Vagina (tissue), 2 donors: ENCODE data around the gene PNPO. TPM values are rescaled to one million over a fixed set of nuclear protein-coding genes. Genes with fewer than 3 reads are reported as not detected.

Experiments
- DNase-seq, 2 donors: peaks; one replicate each; pipeline ENCODE4 v3.0.0-alpha.2; 2017; ENCODE audit errors: extremely low spot score in 2 of 2
- H3K27ac ChIP-seq: fragments of 200-600 bp; sonication (generic); one replicate; pipeline ENCODE4 v1.5.1; 2019
- H3K27me3 ChIP-seq: fragments of 200-600 bp; sonication (generic); one replicate; pipeline ENCODE4 v1.5.1; 2019
- H3K36me3 ChIP-seq, 2 donors: fragments of 200-600 bp; sonication (generic); one replicate each; pipeline ENCODE4 v1.5.1; 2017 to 2019
- H3K4me1 ChIP-seq: fragments of 200-600 bp; sonication (generic); one replicate; pipeline ENCODE4 v1.5.1; 2019
- H3K4me3 ChIP-seq, 2 donors: fragments of 200-600 bp; sonication (generic); 1 replicate in 1 of 2; 2 replicates in 1 of 2; pipeline ENCODE4 v1.5.1; 2016 to 2019
- H3K9me3 ChIP-seq: fragments of 200-600 bp; sonication (generic); one replicate; pipeline ENCODE4 v1.5.1; 2019
- CTCF ChIP-seq, 3 experiments: fragments of 450-650 bp in 2 of 3; fragments of 200-600 bp in 1 of 3; sonication (generic) in 1 of 3; IDR thresholded peaks; one replicate each; pipeline ENCODE4 v1.5.1; 2017 to 2019; ENCODE audit warnings: antibody characterized with exemption in 3 of 3, mild to moderate bottlenecking in 2 of 3, moderate library complexity in 2 of 3
- POLR2A ChIP-seq, 2 donors: fragments of 450-650 bp; IDR thresholded peaks; one replicate each; pipeline ENCODE4 v1.6.1; 2017; ENCODE audit warnings: antibody characterized with exemption in 2 of 2, mild to moderate bottlenecking in 2 of 2, moderate library complexity in 2 of 2
- POLR2AphosphoS5 ChIP-seq, 2 donors: sonication (generic); formaldehyde crosslinking; IDR thresholded peaks; one replicate each; pipeline ENCODE4 v1.9.0; 2017; ENCODE audit warnings: antibody characterized with exemption in 2 of 2, mild to moderate bottlenecking in 2 of 2, low read depth in 1 of 2; ENCODE audit not compliant: insufficient read depth in 1 of 2
- intact Hi-C: fragments of 100-400 bp; cut with DNase I; formaldehyde crosslinking; loops from one replicate; pipeline ENCODE4 v1.15.1; 2023
- total RNA-seq: library from RNA; depleted of rRNA; stranded (reverse); fragments of >200 nt; gene quantifications from one replicate; pipeline ENCODE4 v1.2.3, GENCODE V29; 2016

The PNPO gene
- total RNA-seq, 1 donor from 2014 or later, result 42.7 TPM

- no peak for DNase-seq
- H3K9me3 ChIP-seq, result no peaks in the 10 kb centered on the region
- H3K4me1 ChIP-seq, result peaks cover 30% of the 10 kb centered on the region
- peaks cover 0 to 10% of the 10 kb centered on the region in 2 donors for H3K36me3 ChIP-seq
- H3K27ac ChIP-seq, result no peak overlapping the region
- no peak for TF ChIP-seq POLR2A (IDR thresholded peaks at IDR 0.05)
- no peak for TF ChIP-seq CTCF (IDR thresholded peaks at IDR 0.05)
- no peak for TF ChIP-seq POLR2AphosphoS5 (IDR thresholded peaks at IDR 0.05; ENCODE audit: insufficient read depth in 1 of 2, low read depth in 1 of 2)
- intact Hi-C loops, result loop anchor here (10.0 kb wide), 2 partner anchors 51 to 79 kb away; partner anchors contain the start of gene SP2
- H3K27me3 ChIP-seq, result no peaks in the 10 kb centered on the region
- no peak overlapping the region for H3K4me3 ChIP-seq
Measured at GRCh38 chr17:47945529-47946508, 4.4 kb downstream of the PNPO start.

GRCh38 chr17:47946516-47946915 lies 5.1 kb downstream of the PNPO start:
- H3K27me3 ChIP-seq, result no peaks in the 10 kb centered on the region
- no peak for DNase-seq
- H3K36me3 ChIP-seq, result peaks cover 0 to 10% of the 10 kb centered on the region in 2 donors
- H3K4me3 ChIP-seq, result no peak overlapping the region
- intact Hi-C loops, result loop anchor here (10.0 kb wide), 2 partner anchors 52 to 78 kb away; partner anchors contain the start of gene SP2
- no peak overlapping the region for H3K27ac ChIP-seq
- H3K4me1 ChIP-seq, result peaks cover 27% of the 10 kb centered on the region
- H3K9me3 ChIP-seq, result no peaks in the 10 kb centered on the region
- no peak for TF ChIP-seq POLR2AphosphoS5 (IDR thresholded peaks at IDR 0.05; ENCODE audit: insufficient read depth in 1 of 2, low read depth in 1 of 2)
- no peak for TF ChIP-seq POLR2A (IDR thresholded peaks at IDR 0.05)
- TF ChIP-seq CTCF (IDR thresholded peaks at IDR 0.05), result no peak

- no peak overlapping the region for H3K4me3 ChIP-seq
- no peaks in the 10 kb centered on the region for H3K9me3 ChIP-seq
- no peak for DNase-seq
- no peaks in the 10 kb centered on the region for H3K27me3 ChIP-seq
- H3K27ac ChIP-seq, result no peak overlapping the region
- TF ChIP-seq POLR2A (IDR thresholded peaks at IDR 0.05) (no peak), POLR2AphosphoS5 (IDR thresholded peaks at IDR 0.05; ENCODE audit: insufficient read depth in 1 of 2, low read depth in 1 of 2) (peak in 1 of 2 donors; percentile 78), CTCF (IDR thresholded peaks at IDR 0.05) (peak; percentile 8 to 65 (median 32))
- intact Hi-C loops, result loop anchor here (10.0 kb wide), 2 partner anchors 52 to 78 kb away; partner anchors contain the start of gene SP2
- H3K36me3 ChIP-seq, result peaks cover 0 to 10% of the 10 kb centered on the region in 2 donors
- peaks cover 23% of the 10 kb centered on the region for H3K4me1 ChIP-seq
Measured at GRCh38 chr17:47946929-47947397, 5.6 kb downstream of the PNPO start.

GRCh38 chr17:47948706-47949196 lies 7.4 kb downstream of the PNPO start:
- peaks cover 0 to 10% of the 10 kb centered on the region in 2 donors for H3K36me3 ChIP-seq
- no peak overlapping the region for H3K27ac ChIP-seq
- peaks cover 15% of the 10 kb centered on the region for H3K4me1 ChIP-seq
- TF ChIP-seq CTCF (IDR thresholded peaks at IDR 0.05) (no peak), POLR2AphosphoS5 (IDR thresholded peaks at IDR 0.05; ENCODE audit: insufficient read depth in 1 of 2, low read depth in 1 of 2) (no peak), POLR2A (IDR thresholded peaks at IDR 0.05) (no peak)
- intact Hi-C loops, result loop anchor here (10.0 kb wide), 2 partner anchors 54 to 76 kb away; partner anchors contain the start of gene SP2
- no peak overlapping the region for H3K4me3 ChIP-seq
- DNase-seq, result no peak
- no peaks in the 10 kb centered on the region for H3K27me3 ChIP-seq
- H3K9me3 ChIP-seq, result no peaks in the 10 kb centered on the region
